Left ventricle myocardium inferior (tissue), 1 donor: ENCODE measurements around the gene TIMM23B. TPM values are rescaled to one million over a fixed set of nuclear protein-coding genes. Genes with fewer than 3 reads are reported as not detected.
"Not testable (repeated sequence)": the region's sequence is repeated elsewhere in the genome, so short reads cannot be mapped to it uniquely, and the experiment has no call there.

Experiments
- DNase-seq: peaks from one replicate; pipeline ENCODE4 v3.0.0-alpha.2; 2020
- H3K27ac ChIP-seq: fragments of 200-600 bp; replicated peaks from 2 replicates; pipeline ENCODE4 v1.8.0; 2021
- H3K27me3 ChIP-seq: fragments of 200-600 bp; 2 replicates; pipeline ENCODE4 v1.8.0; 2021; ENCODE audit warnings: low read depth
- H3K36me3 ChIP-seq: fragments of 200-600 bp; 2 replicates; pipeline ENCODE4 v1.8.0; 2021
- H3K4me1 ChIP-seq: fragments of 200-600 bp; 2 replicates; pipeline ENCODE4 v1.8.0; 2021
- H3K4me3 ChIP-seq: fragments of 200-600 bp; 2 replicates; pipeline ENCODE4 v1.8.0; 2021; ENCODE audit warnings: mild to moderate bottlenecking, moderate library complexity
- H3K9me3 ChIP-seq: fragments of 200-600 bp; replicated peaks from 2 replicates; pipeline ENCODE4 v1.8.0; 2021
- intact Hi-C: fragments of 100-400 bp; cut with micrococcal nuclease; formaldehyde crosslinking; loops from one replicate; pipeline ENCODE4 v1.11.0; 2022
- total RNA-seq: library from RNA; stranded (reverse); fragmentation: NEBNext Ultra II Directional; extraction: Animal tissue kit (Norgen Biotek cat#: 25700); gene quantifications from one replicate; pipeline ENCODE4 v1.2.1, GENCODE V29; 2021
- donor health status: DM: no; HTN: yes; CAD: no; lungs with severe emphysema.

The TIMM23B gene
- total RNA-seq, 1 donor from 2014 or later: 16.1 TPM

DNA sequence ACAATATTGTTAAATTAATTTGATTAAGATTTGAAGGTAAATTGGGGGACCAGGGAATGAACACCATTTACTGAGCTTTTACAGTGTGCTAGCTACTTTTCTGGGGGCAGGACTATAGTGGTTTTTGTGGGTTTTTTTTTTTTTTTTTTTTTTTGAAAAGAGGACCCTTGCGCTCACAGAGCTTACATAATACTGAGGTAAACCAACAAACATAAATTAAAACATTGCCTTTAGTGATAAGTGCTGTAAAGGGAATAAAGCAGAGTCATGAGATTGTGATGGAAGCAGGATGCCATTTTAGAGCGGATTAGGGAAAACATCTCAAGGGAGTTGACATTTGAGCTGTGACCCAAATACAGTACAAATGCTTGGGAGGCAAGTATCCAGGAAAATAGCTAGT is 1.8 kb downstream of the TIMM23B start:
- H3K27me3 ChIP-seq, H3K4me3 ChIP-seq, H3K27ac ChIP-seq, intact Hi-C loops, H3K9me3 ChIP-seq, DNase-seq: not testable (repeated sequence)
- Histone ChIP-seq H3K4me1 (peaks cover 43% of the 10 kb centered on the region), H3K36me3 (peaks cover 12% of the 10 kb centered on the region)

DNA sequence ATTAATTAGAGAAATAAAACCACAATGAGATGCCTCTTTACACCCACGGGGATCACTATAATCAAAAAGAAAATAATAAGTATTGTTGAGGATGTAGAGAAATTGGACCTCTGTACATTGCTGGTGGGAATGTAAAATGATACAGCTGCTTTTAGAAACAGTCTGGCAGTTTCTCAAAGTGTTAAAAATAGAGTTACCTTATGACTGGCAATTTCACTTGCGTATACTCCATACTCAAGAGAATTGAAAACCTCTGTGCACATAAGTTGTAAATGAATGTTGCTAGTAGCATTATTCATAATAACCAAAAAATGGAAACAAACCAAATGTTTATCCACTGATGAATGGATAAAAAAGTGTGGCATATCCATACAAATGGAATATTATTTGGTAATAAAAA is 6.3 kb downstream of the TIMM23B start:
- H3K4me3 ChIP-seq, H3K9me3 ChIP-seq, intact Hi-C loops, DNase-seq, H3K27me3 ChIP-seq: not testable (repeated sequence)
- peaks cover 17% of the 10 kb centered on the region for H3K36me3 ChIP-seq
- H3K27ac ChIP-seq: peak overlapping the region; percentile 65
- peaks cover 13% of the 10 kb centered on the region for H3K4me1 ChIP-seq

DNA sequence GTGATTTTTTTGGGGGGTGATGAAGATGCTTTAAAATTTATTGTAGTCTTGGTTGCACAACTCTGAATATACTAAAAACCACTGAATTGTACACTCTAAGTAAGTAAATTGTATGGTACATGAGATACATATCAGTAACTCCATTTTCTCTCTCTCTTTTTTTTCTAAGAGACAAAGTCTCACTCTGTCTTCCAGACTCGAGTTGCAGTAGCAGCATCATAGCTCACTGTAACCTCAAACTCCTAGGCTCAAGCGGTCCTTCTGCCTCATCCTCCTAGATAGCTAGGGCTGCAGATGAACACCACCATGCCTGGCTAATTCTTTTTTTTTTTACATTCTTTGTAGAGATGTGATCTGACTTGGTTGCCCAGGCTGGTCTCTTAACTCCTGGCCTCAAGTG is 6.9 kb downstream of the TIMM23B start:
- H3K27ac ChIP-seq: peak overlapping the region; percentile 65
- H3K36me3 ChIP-seq: peaks cover 19% of the 10 kb centered on the region
- H3K4me3 ChIP-seq, H3K9me3 ChIP-seq, H3K27me3 ChIP-seq, DNase-seq, H3K4me1 ChIP-seq, intact Hi-C loops: not testable (repeated sequence)

DNA sequence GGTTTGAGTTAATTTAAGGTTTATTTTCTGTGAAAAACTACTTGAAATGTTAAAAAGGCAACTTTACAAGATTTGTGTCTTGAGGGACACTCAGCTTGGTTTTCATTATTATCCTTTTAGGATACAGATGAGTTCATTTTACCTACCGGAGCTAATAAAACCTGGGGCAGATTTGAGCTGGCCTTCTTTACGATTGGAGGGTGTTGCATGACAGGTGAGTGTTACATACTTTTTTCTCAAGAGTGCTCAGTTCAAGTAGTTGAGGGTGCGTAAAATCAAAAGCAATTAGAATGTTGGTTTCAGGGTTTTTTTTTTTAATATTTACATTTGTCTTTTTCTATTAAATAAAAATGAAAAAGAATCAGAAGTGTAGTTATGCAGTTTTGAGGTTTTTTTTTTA is 10.2 kb downstream of the TIMM23B start:
- H3K9me3 ChIP-seq, H3K27ac ChIP-seq, H3K4me3 ChIP-seq, H3K4me1 ChIP-seq, DNase-seq, intact Hi-C loops, H3K27me3 ChIP-seq: not testable (repeated sequence)
- H3K36me3 ChIP-seq: peaks cover 35% of the 10 kb centered on the region

DNA sequence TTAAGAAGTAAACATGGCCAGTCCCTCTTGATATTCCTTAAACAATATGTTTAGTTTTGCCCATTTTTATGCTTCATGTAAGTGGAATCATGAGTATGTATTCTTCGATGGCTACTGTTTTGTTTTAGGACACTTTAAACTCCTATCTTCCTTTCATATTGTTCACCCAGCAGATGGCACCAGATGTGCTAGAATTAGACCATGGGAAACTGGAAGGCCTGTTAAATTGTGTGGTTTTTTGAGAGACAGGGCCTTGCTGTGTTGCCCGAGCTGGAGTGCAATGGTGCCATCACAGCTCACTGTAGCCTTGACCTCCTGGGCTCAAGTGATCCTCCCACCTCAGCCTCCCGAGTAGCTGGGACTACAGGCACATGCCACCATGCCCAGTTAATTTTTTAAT is 11.3 kb downstream of the TIMM23B start:
- DNase-seq, H3K9me3 ChIP-seq, intact Hi-C loops, H3K27ac ChIP-seq, H3K4me3 ChIP-seq, H3K4me1 ChIP-seq, H3K27me3 ChIP-seq: not testable (repeated sequence)
- H3K36me3 ChIP-seq: peaks cover 31% of the 10 kb centered on the region

DNA sequence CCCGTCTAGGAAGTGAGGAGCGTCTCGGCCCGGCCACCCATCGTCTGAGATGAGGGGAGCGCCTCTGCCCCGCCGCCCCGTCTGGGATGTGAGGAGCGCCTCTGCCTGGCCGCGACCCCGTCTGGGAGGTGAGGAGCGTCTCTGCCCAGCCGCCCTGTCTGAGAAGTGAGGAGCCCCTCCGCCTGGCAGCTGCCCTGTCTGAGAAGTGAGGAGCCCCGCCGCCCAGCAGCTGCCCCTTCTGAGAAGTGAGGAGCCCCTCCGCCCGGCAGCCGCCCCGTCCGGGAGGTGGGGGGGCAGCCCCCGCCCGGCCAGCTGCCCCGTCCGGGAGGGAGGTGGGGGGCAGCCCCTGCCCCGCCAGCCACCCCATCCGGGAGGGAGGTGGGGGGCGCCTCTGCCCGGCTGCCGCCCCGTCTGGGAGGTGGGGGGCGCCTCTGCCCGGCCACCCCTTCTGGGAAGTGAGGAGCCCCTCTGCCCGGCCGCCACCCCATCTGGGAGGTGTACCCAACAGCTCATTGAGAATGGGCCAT is 28.5 kb downstream of the TIMM23B start:
- H3K4me1 ChIP-seq, intact Hi-C loops, H3K4me3 ChIP-seq, H3K27ac ChIP-seq, H3K9me3 ChIP-seq, H3K27me3 ChIP-seq, H3K36me3 ChIP-seq, DNase-seq: not testable (repeated sequence)

DNA sequence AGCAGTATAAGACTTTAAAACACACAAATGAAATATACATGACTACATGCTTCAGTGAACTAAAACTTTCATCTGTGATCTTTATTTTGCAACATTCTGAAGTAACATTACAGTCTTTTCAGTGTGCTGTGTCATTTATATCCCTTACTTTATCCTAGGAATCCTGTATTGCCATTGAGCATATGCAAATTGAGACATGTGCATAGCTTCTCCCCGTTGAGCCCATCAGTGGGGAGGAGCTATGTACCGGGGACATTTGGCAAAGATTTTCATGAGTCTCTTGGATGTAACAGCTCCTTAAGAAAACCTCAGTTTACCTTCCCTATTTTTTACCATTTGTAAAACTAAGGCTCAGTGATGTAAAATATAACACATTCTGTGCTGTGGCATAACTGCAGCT is 29.6 kb downstream of the TIMM23B start:
- H3K4me3 ChIP-seq, DNase-seq, H3K9me3 ChIP-seq, H3K27ac ChIP-seq, H3K4me1 ChIP-seq, intact Hi-C loops, H3K27me3 ChIP-seq, H3K36me3 ChIP-seq: not testable (repeated sequence)

DNA sequence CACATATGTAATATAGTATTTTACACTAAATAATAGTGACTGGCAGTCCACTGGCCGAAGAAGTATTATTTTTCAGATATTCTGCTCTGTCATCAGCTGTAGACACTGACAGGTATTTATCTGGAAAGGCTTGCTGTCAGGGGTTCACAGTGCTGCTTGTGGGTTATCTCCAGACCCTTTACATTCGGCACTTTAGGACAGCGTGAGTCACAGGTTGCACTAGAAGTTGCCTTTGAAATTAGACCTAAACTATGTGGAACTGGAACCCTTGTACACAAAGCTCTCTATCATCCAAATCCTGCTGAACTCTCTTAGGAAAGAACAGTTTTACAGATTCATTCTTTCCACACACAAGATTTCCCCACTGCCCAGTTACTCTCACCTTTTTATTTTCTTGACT is 30.2 kb downstream of the TIMM23B start:
- H3K27me3 ChIP-seq, H3K4me3 ChIP-seq, H3K27ac ChIP-seq, H3K36me3 ChIP-seq, H3K9me3 ChIP-seq, H3K4me1 ChIP-seq, DNase-seq, intact Hi-C loops: not testable (repeated sequence)

DNA sequence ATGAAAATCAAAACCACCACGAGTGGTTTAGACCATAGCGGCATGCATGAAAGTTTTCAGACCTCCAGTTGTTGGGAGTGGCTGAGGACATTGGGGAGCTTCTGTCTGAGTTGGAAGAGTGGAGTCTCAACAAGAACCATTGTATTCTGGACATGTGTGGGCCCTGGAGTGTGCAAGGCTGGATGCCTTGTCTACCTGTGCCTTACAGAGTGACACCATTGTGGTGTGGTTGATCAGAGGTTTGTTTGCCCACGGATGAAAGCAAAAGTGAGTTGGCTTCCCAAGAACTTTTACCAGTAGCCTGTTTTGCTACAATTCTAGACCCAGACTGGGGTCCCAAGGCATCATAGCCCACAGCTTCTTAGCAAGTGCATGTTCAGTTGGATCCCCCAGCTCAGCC is 35.9 kb downstream of the TIMM23B start:
- H3K4me3 ChIP-seq, intact Hi-C loops, H3K4me1 ChIP-seq, DNase-seq, H3K27ac ChIP-seq, H3K36me3 ChIP-seq, H3K27me3 ChIP-seq, H3K9me3 ChIP-seq: not testable (repeated sequence)

DNA sequence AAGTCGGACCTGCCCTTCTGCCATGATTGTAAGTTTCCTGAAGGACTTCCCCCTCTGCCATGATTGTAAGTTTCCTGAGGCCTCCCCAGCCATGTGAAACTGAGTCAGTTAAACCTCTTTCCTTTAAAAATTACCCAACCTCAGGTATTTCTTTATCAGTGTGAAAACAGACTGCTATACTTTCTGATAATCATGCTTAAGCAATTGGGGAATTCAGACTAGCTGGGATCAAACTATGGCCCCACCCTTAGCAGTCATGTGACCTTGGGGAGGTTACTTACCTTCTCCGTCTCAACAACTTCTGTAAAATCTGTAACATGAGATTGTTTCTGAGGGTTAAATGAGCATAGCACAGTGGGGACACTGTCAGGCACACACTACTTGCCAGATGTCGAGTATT is 45.4 kb downstream of the TIMM23B start:
- H3K4me1 ChIP-seq, DNase-seq, H3K27ac ChIP-seq, H3K36me3 ChIP-seq, H3K4me3 ChIP-seq, H3K27me3 ChIP-seq, H3K9me3 ChIP-seq, intact Hi-C loops: not testable (repeated sequence)

DNA sequence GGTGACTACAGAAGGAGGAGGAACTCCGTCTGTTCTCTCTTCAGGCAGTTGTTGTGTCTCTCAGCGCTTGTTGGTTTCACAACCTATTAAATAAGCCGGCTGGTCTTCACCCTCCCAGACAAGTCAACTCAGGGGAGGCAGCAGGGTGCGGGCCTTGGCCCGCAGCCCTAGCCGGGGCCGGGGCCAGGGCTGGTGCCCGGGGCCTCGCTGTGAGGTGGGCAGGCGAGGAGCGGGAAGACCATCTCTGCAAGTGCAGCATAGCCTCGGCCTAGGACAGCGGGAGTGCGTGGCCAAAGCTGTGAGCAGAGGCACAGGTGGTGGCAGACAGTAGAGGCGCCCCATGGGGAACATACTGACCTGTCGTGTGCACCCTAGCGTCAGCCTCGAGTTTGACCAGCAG is 46.5 kb downstream of the TIMM23B start, which contains the start of gene AGAP6:
TSS of gene AGAP6 (plus strand) at position 31 of the 400 bp plus-strand sequence. CDS start at position 341, 310 bp downstream.
- DNase-seq, H3K27ac ChIP-seq, H3K36me3 ChIP-seq, intact Hi-C loops, H3K9me3 ChIP-seq, H3K27me3 ChIP-seq, H3K4me1 ChIP-seq, H3K4me3 ChIP-seq: not testable (repeated sequence)

DNA sequence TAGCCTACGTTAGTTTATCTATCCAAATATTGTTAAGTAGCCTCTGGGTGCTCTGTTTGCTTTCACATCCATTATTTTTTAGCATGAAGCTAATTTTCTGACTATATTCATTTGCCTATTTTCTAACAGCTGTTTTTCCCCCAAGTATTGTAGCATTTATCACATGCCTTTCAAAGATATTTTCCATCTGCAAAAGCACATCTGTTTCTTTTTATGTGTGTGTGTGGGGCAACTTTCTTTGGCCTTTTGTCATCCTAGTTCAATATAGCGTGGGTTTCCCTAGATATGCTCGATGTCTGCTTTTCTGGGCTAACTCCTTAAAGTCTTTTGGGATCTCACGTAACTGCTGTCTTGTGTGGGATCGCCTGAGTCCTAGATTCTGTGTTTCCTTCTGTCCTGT is 53.5 kb downstream of the TIMM23B start:
- H3K27me3 ChIP-seq, H3K27ac ChIP-seq, DNase-seq, intact Hi-C loops, H3K4me1 ChIP-seq, H3K4me3 ChIP-seq, H3K9me3 ChIP-seq, H3K36me3 ChIP-seq: not testable (repeated sequence)

DNA sequence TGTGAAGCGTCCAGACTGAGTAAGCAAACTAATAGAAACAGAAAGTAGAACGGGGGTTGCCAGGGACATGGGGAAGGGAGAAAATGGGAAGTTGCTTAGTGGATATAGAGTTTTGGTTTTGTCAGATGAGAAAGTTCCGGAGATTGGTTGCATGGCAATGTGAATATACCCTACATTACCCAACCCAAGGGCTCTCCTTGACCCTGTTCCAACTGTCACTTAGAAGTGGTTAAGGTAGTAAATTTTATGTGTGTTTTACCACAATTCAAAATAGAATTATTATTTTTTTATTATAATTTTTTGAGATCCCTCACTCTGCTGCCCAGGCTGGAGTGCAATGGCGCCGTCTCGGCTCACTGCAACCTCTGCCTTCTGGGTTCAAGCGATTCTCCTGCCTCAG is 72.2 kb downstream of the TIMM23B start:
- intact Hi-C loops, H3K4me1 ChIP-seq, H3K4me3 ChIP-seq, H3K27ac ChIP-seq, DNase-seq, H3K36me3 ChIP-seq, H3K27me3 ChIP-seq, H3K9me3 ChIP-seq: not testable (repeated sequence)

DNA sequence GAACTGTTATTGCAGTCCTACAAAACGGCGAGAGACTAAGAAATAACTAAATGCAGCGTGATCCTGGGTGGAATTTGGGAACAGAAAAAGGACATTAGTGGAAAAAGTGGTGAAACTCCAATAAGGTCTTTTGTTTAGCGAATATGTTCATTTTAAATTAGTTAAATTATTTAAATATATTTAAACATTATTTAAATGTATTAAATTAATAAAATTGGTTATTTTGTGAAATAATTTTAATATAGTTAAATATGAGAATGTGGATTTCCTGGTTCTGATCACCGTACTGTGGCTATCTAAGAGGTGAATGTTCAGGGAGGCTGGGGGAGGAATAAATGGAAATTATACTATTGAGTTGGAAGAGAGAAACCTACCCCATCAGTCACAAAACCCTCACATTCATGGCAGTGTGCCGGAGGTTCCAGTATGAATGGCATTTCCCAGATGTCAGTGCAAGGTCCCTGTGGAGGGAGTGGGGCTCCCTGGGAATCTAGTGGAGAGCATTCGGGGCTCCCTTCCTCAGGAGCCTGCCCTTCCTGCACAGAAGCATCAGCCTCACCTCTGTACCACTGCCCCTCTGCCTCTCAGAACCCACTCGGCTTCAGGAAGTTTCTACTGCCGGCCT is 73.9 kb downstream of the TIMM23B start:
- intact Hi-C loops, H3K4me1 ChIP-seq, DNase-seq, H3K4me3 ChIP-seq, H3K9me3 ChIP-seq, H3K27ac ChIP-seq, H3K27me3 ChIP-seq, H3K36me3 ChIP-seq: not testable (repeated sequence)
